Measurements from ENCODE around the gene ZCCHC4.

ZCCHC4 gene

GRCh38 chr4:25378437-25378743 lies 65.8 kb downstream of the ZCCHC4 start:
- Histone ChIP-seq H3K4me3 (ENCODE audit: low read length in 2 of 2) (peak overlapping the region; percentile 82 to 91), H3K27me3 (ENCODE audit: control insufficient read depth in 1 of 2, insufficient read depth in 2 of 2, low read length in 2 of 2) (no peaks in the 10 kb centered on the region), H3K36me3 (ENCODE audit: control insufficient read depth in 2 of 2, insufficient read depth in 2 of 2, low read length in 2 of 2) (peaks cover 7 to 10% of the 10 kb centered on the region in 2 donors), H3K4me1 (ENCODE audit: control insufficient read depth, insufficient read depth, low read length) (peaks cover 11% of the 10 kb centered on the region), H3K9me3 (ENCODE audit: control insufficient read depth in 2 of 2, low read length in 2 of 2) (no peaks in the 10 kb centered on the region), H3K27ac (ENCODE audit: low read length) (no peak overlapping the region), H3K9ac (ENCODE audit: low read length in 2 of 2) (no peak overlapping the region)

GRCh38 chr4:25379591-25379990 lies 67.0 kb downstream of the ZCCHC4 start:
- H3K4me3 ChIP-seq (ENCODE audit: low read length in 2 of 2): peak overlapping the region in 1 of 2 donors; percentile 15
- no peaks in the 10 kb centered on the region for H3K9me3 ChIP-seq (ENCODE audit: control insufficient read depth in 2 of 2, low read length in 2 of 2)
- H3K27me3 ChIP-seq (ENCODE audit: control insufficient read depth in 1 of 2, insufficient read depth in 2 of 2, low read length in 2 of 2): no peaks in the 10 kb centered on the region
- H3K9ac ChIP-seq (ENCODE audit: low read length in 2 of 2): no peak overlapping the region
- H3K27ac ChIP-seq (ENCODE audit: low read length): no peak overlapping the region
- H3K4me1 ChIP-seq (ENCODE audit: control insufficient read depth, insufficient read depth, low read length): peaks cover 11% of the 10 kb centered on the region
- H3K36me3 ChIP-seq (ENCODE audit: control insufficient read depth in 2 of 2, insufficient read depth in 2 of 2, low read length in 2 of 2): peaks cover 12 to 13% of the 10 kb centered on the region in 2 donors

- H3K9me3 ChIP-seq (ENCODE audit: control insufficient read depth in 2 of 2, low read length in 2 of 2): no peaks in the 10 kb centered on the region
- no peak overlapping the region for H3K27ac ChIP-seq (ENCODE audit: low read length)
- H3K9ac ChIP-seq (ENCODE audit: low read length in 2 of 2): no peak overlapping the region
- peaks cover 17% of the 10 kb centered on the region in 2 donors for H3K36me3 ChIP-seq (ENCODE audit: control insufficient read depth in 2 of 2, insufficient read depth in 2 of 2, low read length in 2 of 2)
- no peak overlapping the region for H3K4me3 ChIP-seq (ENCODE audit: low read length in 2 of 2)
- H3K4me1 ChIP-seq (ENCODE audit: control insufficient read depth, insufficient read depth, low read length): peaks cover 2% of the 10 kb centered on the region
- H3K27me3 ChIP-seq (ENCODE audit: control insufficient read depth in 1 of 2, insufficient read depth in 2 of 2, low read length in 2 of 2): no peaks in the 10 kb centered on the region
Observed at GRCh38 chr4:25383647-25384046, 71.1 kb downstream of the ZCCHC4 start.

- H3K9me3 ChIP-seq (ENCODE audit: control insufficient read depth in 2 of 2, low read length in 2 of 2): no peaks in the 10 kb centered on the region
- H3K9ac ChIP-seq (ENCODE audit: low read length in 2 of 2): no peak overlapping the region
- H3K27ac ChIP-seq (ENCODE audit: low read length): no peak overlapping the region
- no peak overlapping the region for H3K4me3 ChIP-seq (ENCODE audit: low read length in 2 of 2)
- H3K4me1 ChIP-seq (ENCODE audit: control insufficient read depth, insufficient read depth, low read length): no peaks in the 10 kb centered on the region
- peaks cover 12 to 30% of the 10 kb centered on the region in 2 donors for H3K36me3 ChIP-seq (ENCODE audit: control insufficient read depth in 2 of 2, insufficient read depth in 2 of 2, low read length in 2 of 2)
- H3K27me3 ChIP-seq (ENCODE audit: control insufficient read depth in 1 of 2, insufficient read depth in 2 of 2, low read length in 2 of 2): no peaks in the 10 kb centered on the region
Observed at GRCh38 chr4:25386926-25387325, 74.4 kb downstream of the ZCCHC4 start.

- H3K9ac ChIP-seq (ENCODE audit: low read length in 2 of 2): no peak overlapping the region
- peaks cover 0 to 3% of the 10 kb centered on the region in 2 donors for H3K9me3 ChIP-seq (ENCODE audit: control insufficient read depth in 2 of 2, low read length in 2 of 2)
- no peak overlapping the region for H3K27ac ChIP-seq (ENCODE audit: low read length)
- H3K4me3 ChIP-seq (ENCODE audit: low read length in 2 of 2): no peak overlapping the region
- no peaks in the 10 kb centered on the region for H3K4me1 ChIP-seq (ENCODE audit: control insufficient read depth, insufficient read depth, low read length)
- no peaks in the 10 kb centered on the region for H3K27me3 ChIP-seq (ENCODE audit: control insufficient read depth in 1 of 2, insufficient read depth in 2 of 2, low read length in 2 of 2)
- peaks cover 33 to 55% of the 10 kb centered on the region in 2 donors for H3K36me3 ChIP-seq (ENCODE audit: control insufficient read depth in 2 of 2, insufficient read depth in 2 of 2, low read length in 2 of 2)
Observed at GRCh38 chr4:25397305-25397704, 84.7 kb downstream of the ZCCHC4 start.

GRCh38 chr4:25399510-25399909 lies 86.9 kb downstream of the ZCCHC4 start:
- Histone ChIP-seq H3K4me3 (ENCODE audit: low read length in 2 of 2) (no peak overlapping the region), H3K27ac (ENCODE audit: low read length) (no peak overlapping the region), H3K9ac (ENCODE audit: low read length in 2 of 2) (no peak overlapping the region), H3K9me3 (ENCODE audit: control insufficient read depth in 2 of 2, low read length in 2 of 2) (peaks cover 0 to 3% of the 10 kb centered on the region in 2 donors), H3K36me3 (ENCODE audit: control insufficient read depth in 2 of 2, insufficient read depth in 2 of 2, low read length in 2 of 2) (peaks cover 32 to 56% of the 10 kb centered on the region in 2 donors), H3K27me3 (ENCODE audit: control insufficient read depth in 1 of 2, insufficient read depth in 2 of 2, low read length in 2 of 2) (no peaks in the 10 kb centered on the region), H3K4me1 (ENCODE audit: control insufficient read depth, insufficient read depth, low read length) (no peaks in the 10 kb centered on the region)

- Histone ChIP-seq H3K9ac (ENCODE audit: low read length in 2 of 2) (no peak overlapping the region), H3K36me3 (ENCODE audit: control insufficient read depth in 2 of 2, insufficient read depth in 2 of 2, low read length in 2 of 2) (peaks cover 30 to 52% of the 10 kb centered on the region in 2 donors), H3K27ac (ENCODE audit: low read length) (no peak overlapping the region), H3K4me3 (ENCODE audit: low read length in 2 of 2) (no peak overlapping the region), H3K9me3 (ENCODE audit: control insufficient read depth in 2 of 2, low read length in 2 of 2) (peaks cover 0 to 3% of the 10 kb centered on the region in 2 donors), H3K4me1 (ENCODE audit: control insufficient read depth, insufficient read depth, low read length) (no peaks in the 10 kb centered on the region), H3K27me3 (ENCODE audit: control insufficient read depth in 1 of 2, insufficient read depth in 2 of 2, low read length in 2 of 2) (no peaks in the 10 kb centered on the region)
Observed at GRCh38 chr4:25401066-25401465, 88.5 kb downstream of the ZCCHC4 start.

- Histone ChIP-seq H3K4me3 (ENCODE audit: low read length in 2 of 2) (no peak overlapping the region), H3K27ac (ENCODE audit: low read length) (no peak overlapping the region), H3K4me1 (ENCODE audit: control insufficient read depth, insufficient read depth, low read length) (no peaks in the 10 kb centered on the region), H3K9ac (ENCODE audit: low read length in 2 of 2) (no peak overlapping the region), H3K27me3 (ENCODE audit: control insufficient read depth in 1 of 2, insufficient read depth in 2 of 2, low read length in 2 of 2) (no peaks in the 10 kb centered on the region), H3K9me3 (ENCODE audit: control insufficient read depth in 2 of 2, low read length in 2 of 2) (no peaks in the 10 kb centered on the region), H3K36me3 (ENCODE audit: control insufficient read depth in 2 of 2, insufficient read depth in 2 of 2, low read length in 2 of 2) (peaks cover 22 to 47% of the 10 kb centered on the region in 2 donors)
Observed at GRCh38 chr4:25402521-25402920, 89.9 kb downstream of the ZCCHC4 start.

GRCh38 chr4:25403699-25404098 lies 91.1 kb downstream of the ZCCHC4 start:
- H3K36me3 ChIP-seq (ENCODE audit: control insufficient read depth in 2 of 2, insufficient read depth in 2 of 2, low read length in 2 of 2): peaks cover 22 to 45% of the 10 kb centered on the region in 2 donors
- no peak overlapping the region for H3K4me3 ChIP-seq (ENCODE audit: low read length in 2 of 2)
- H3K9ac ChIP-seq (ENCODE audit: low read length in 2 of 2): no peak overlapping the region
- H3K27me3 ChIP-seq (ENCODE audit: control insufficient read depth in 1 of 2, insufficient read depth in 2 of 2, low read length in 2 of 2): no peaks in the 10 kb centered on the region
- no peaks in the 10 kb centered on the region for H3K9me3 ChIP-seq (ENCODE audit: control insufficient read depth in 2 of 2, low read length in 2 of 2)
- no peaks in the 10 kb centered on the region for H3K4me1 ChIP-seq (ENCODE audit: control insufficient read depth, insufficient read depth, low read length)
- no peak overlapping the region for H3K27ac ChIP-seq (ENCODE audit: low read length)

- H3K9me3 ChIP-seq (ENCODE audit: control insufficient read depth in 2 of 2, low read length in 2 of 2): no peaks in the 10 kb centered on the region
- H3K4me1 ChIP-seq (ENCODE audit: control insufficient read depth, insufficient read depth, low read length): no peaks in the 10 kb centered on the region
- no peak overlapping the region for H3K9ac ChIP-seq (ENCODE audit: low read length in 2 of 2)
- H3K36me3 ChIP-seq (ENCODE audit: control insufficient read depth in 2 of 2, insufficient read depth in 2 of 2, low read length in 2 of 2): peaks cover 16 to 57% of the 10 kb centered on the region in 2 donors
- H3K27ac ChIP-seq (ENCODE audit: low read length): no peak overlapping the region
- no peaks in the 10 kb centered on the region for H3K27me3 ChIP-seq (ENCODE audit: control insufficient read depth in 1 of 2, insufficient read depth in 2 of 2, low read length in 2 of 2)
- H3K4me3 ChIP-seq (ENCODE audit: low read length in 2 of 2): no peak overlapping the region
Observed at GRCh38 chr4:25405453-25405852, 92.9 kb downstream of the ZCCHC4 start.

- Histone ChIP-seq H3K27ac (ENCODE audit: low read length) (no peak overlapping the region), H3K9ac (ENCODE audit: low read length in 2 of 2) (no peak overlapping the region), H3K27me3 (ENCODE audit: control insufficient read depth in 1 of 2, insufficient read depth in 2 of 2, low read length in 2 of 2) (no peaks in the 10 kb centered on the region), H3K36me3 (ENCODE audit: control insufficient read depth in 2 of 2, insufficient read depth in 2 of 2, low read length in 2 of 2) (peaks cover 21 to 57% of the 10 kb centered on the region in 2 donors), H3K4me3 (ENCODE audit: low read length in 2 of 2) (no peak overlapping the region), H3K9me3 (ENCODE audit: control insufficient read depth in 2 of 2, low read length in 2 of 2) (no peaks in the 10 kb centered on the region), H3K4me1 (ENCODE audit: control insufficient read depth, insufficient read depth, low read length) (no peaks in the 10 kb centered on the region)
Observed at GRCh38 chr4:25406081-25406692, 93.6 kb downstream of the ZCCHC4 start.

Measured in stomach smooth muscle (tissue), 2 donors.